ENCODE data around the gene SPAG5.

Gene SPAG5

GRCh38 chr17:28622186-28622585, 23.4 kb upstream of the SPAG5 start:
- Histone ChIP-seq H3K27me3 (replicated peaks) (no peaks in the 10 kb centered on the region), H3K4me3 (ENCODE audit: low read depth, low read length) (no peak overlapping the region), H3K36me3 (replicated peaks) (peaks cover 83% of the 10 kb centered on the region), H3K27ac (no peak overlapping the region)
- TF ChIP-seq, protein P1, sequence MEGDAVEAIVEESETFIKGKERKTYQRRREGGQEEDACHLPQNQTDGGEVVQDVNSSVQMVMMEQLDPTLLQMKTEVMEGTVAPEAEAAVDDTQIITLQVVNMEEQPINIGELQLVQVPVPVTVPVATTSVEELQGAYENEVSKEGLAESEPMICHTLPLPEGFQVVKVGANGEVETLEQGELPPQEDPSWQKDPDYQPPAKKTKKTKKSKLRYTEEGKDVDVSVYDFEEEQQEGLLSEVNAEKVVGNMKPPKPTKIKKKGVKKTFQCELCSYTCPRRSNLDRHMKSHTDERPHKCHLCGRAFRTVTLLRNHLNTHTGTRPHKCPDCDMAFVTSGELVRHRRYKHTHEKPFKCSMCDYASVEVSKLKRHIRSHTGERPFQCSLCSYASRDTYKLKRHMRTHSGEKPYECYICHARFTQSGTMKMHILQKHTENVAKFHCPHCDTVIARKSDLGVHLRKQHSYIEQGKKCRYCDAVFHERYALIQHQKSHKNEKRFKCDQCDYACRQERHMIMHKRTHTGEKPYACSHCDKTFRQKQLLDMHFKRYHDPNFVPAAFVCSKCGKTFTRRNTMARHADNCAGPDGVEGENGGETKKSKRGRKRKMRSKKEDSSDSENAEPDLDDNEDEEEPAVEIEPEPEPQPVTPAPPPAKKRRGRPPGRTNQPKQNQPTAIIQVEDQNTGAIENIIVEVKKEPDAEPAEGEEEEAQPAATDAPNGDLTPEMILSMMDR (IDR thresholded peaks at IDR 0.05; ENCODE audit: low read depth, low read length, missing control alignments): no peak
- in situ Hi-C loops (cut with HindIII; ENCODE audit: low pct_ligation_motif_present, low sequenced_read_pairs): no loop called here
- no peak for DNase-seq

DNA sequence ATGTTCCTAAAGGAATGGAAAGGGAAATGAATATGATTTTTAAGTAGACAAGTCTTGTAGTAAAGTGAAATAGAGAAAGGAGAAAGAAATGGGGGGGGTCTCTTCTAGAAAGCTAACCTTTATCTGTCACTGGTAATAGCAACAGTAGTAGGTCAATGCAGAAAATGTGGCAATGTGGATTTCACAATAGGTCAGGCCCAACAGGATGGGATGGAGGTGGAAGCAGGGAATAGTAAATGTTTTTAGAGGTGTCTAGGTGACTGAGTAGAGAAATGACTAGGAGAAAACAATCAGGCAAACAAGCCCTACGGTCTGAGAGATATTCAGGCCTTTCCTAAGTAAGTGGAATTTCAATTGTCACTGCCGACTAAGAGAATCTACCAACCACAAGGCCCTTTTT, 21.2 kb upstream of the SPAG5 start:
- no peak for DNase-seq
- TF ChIP-seq, protein P1 (IDR thresholded peaks at IDR 0.05; ENCODE audit: low read depth, low read length, missing control alignments): no peak
- peaks cover 91% of the 10 kb centered on the region for H3K36me3 ChIP-seq (replicated peaks)

DNA sequence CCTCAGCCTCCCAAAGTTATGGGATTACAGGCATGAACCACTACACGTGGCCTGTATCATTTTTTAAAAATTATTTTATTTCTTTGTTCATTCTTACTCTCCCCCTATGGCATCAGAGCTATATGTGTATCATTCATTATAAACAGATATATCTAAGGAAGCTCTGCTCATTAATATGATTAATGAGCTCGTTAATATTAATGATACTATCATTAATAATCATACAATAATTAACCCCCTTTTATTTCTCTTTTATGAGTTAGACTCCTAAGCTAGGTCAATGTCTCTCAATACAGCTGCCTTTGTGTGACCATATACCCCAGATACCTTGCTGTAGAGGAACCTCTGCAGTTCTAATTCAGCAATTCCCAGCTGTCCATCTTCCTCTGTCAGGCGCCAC, 19.6 kb upstream of the SPAG5 start:
- no peak for DNase-seq
- peaks cover 91% of the 10 kb centered on the region for H3K36me3 ChIP-seq (replicated peaks)
- in situ Hi-C loops (cut with HindIII; ENCODE audit: low pct_ligation_motif_present, low sequenced_read_pairs): no loop called here

More for the DNA sequence above, 21.2 kb upstream of the SPAG5 start:
- H3K27ac ChIP-seq: no peak overlapping the region
- no peaks in the 10 kb centered on the region for H3K27me3 ChIP-seq (replicated peaks)
- H3K4me3 ChIP-seq (ENCODE audit: low read depth, low read length): no peak overlapping the region
- in situ Hi-C loops (cut with HindIII; ENCODE audit: low pct_ligation_motif_present, low sequenced_read_pairs): no loop called here

DNA sequence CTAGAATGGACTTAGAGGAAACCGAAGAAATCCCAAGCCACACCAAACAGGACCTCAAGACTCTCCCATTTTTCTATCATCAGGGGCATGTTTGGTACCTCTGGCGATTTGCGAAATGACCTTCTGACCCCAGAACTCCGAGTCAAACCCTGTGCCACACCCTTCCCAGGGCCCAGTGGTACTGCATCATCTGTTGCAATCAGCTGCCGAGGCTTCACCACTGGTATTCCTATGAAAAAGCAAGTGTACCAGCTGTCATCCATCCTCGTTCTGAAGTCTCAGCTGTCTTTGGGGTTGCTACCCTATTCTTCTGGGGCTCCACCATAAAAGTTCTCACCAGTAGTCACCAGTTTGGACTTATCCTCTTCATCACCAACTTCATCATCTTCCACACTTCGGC, 17.5 kb upstream of the SPAG5 start:
- no peak for DNase-seq
- H3K36me3 ChIP-seq (replicated peaks): peaks cover 83% of the 10 kb centered on the region
- TF ChIP-seq, protein P1 (IDR thresholded peaks at IDR 0.05; ENCODE audit: low read depth, low read length, missing control alignments): no peak
- H3K4me3 ChIP-seq (ENCODE audit: low read depth, low read length): no peak overlapping the region
- H3K27ac ChIP-seq: no peak overlapping the region
- in situ Hi-C loops (cut with HindIII; ENCODE audit: low pct_ligation_motif_present, low sequenced_read_pairs): no loop called here
- no peaks in the 10 kb centered on the region for H3K27me3 ChIP-seq (replicated peaks)

More for the DNA sequence above, 19.6 kb upstream of the SPAG5 start:
- Histone ChIP-seq H3K27me3 (replicated peaks) (no peaks in the 10 kb centered on the region), H3K27ac (no peak overlapping the region), H3K4me3 (ENCODE audit: low read depth, low read length) (no peak overlapping the region)
- TF ChIP-seq, protein P1 (IDR thresholded peaks at IDR 0.05; ENCODE audit: low read depth, low read length, missing control alignments): no peak

- Histone ChIP-seq H3K36me3 (replicated peaks) (peaks cover 83% of the 10 kb centered on the region), H3K27ac (no peak overlapping the region), H3K27me3 (replicated peaks) (no peaks in the 10 kb centered on the region), H3K4me3 (ENCODE audit: low read depth, low read length) (no peak overlapping the region)
- no peak for DNase-seq
- in situ Hi-C loops (cut with HindIII; ENCODE audit: low pct_ligation_motif_present, low sequenced_read_pairs): no loop called here
- TF ChIP-seq, protein P1 (IDR thresholded peaks at IDR 0.05; ENCODE audit: low read depth, low read length, missing control alignments): no peak
Measured at GRCh38 chr17:28615260-28615940, 16.6 kb upstream of the SPAG5 start.

- DNase-seq: no peak
- H3K36me3 ChIP-seq (replicated peaks): peaks cover 73% of the 10 kb centered on the region
- H3K27me3 ChIP-seq (replicated peaks): no peaks in the 10 kb centered on the region
- no peak within 1 kb of the TSS for H3K4me3 ChIP-seq (ENCODE audit: low read depth, low read length)
- no peak within 1 kb of the TSS for H3K27ac ChIP-seq
- TF ChIP-seq, protein P1 (IDR thresholded peaks at IDR 0.05; ENCODE audit: low read depth, low read length, missing control alignments): no peak
- in situ Hi-C loops (cut with HindIII; ENCODE audit: low pct_ligation_motif_present, low sequenced_read_pairs): no loop called here
Measured at GRCh38 chr17:28613931-28614381, 15.1 kb upstream of the SPAG5 start, which contains the start of gene RSKR. RSKR (minus strand) TSS chr17:28614185; CDS start chr17:28614161, 24 bp downstream.
